GM15510 (cell line): ENCODE data around the gene SYTL3.

Source experiments
- POLR2A ChIP-seq: IDR thresholded peaks from 3 replicates; pipeline ENCODE4 v1.6.1; 2011; ENCODE audit warnings: borderline replicate concordance; ENCODE audit not compliant: insufficient read length; ENCODE audit errors: extremely low read depth

SYTL3 gene, protein sequence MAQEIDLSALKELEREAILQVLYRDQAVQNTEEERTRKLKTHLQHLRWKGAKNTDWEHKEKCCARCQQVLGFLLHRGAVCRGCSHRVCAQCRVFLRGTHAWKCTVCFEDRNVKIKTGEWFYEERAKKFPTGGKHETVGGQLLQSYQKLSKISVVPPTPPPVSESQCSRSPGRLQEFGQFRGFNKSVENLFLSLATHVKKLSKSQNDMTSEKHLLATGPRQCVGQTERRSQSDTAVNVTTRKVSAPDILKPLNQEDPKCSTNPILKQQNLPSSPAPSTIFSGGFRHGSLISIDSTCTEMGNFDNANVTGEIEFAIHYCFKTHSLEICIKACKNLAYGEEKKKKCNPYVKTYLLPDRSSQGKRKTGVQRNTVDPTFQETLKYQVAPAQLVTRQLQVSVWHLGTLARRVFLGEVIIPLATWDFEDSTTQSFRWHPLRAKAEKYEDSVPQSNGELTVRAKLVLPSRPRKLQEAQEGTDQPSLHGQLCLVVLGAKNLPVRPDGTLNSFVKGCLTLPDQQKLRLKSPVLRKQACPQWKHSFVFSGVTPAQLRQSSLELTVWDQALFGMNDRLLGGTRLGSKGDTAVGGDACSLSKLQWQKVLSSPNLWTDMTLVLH

GRCh38 chr6:158649289-158650143 lies at the start of gene SYTL3:
Gene SYTL3 (plus strand): TSS chr6:158650054. CDS start chr6:158663269, 13,215 bp downstream.
- TF ChIP-seq POLR2A, result no peak

GRCh38 chr6:158603261-158604047 lies 46.4 kb upstream of the SYTL3 start:
- TF ChIP-seq POLR2A, result no peak

- no peak for TF ChIP-seq POLR2A
Observed at GRCh38 chr6:158604048-158604406, 45.8 kb upstream of the SYTL3 start.

GRCh38 chr6:158605266-158605878 lies 44.5 kb upstream of the SYTL3 start:
- no peak for TF ChIP-seq POLR2A

GRCh38 chr6:158606935-158607334 lies 42.9 kb upstream of the SYTL3 start:
- no peak for TF ChIP-seq POLR2A

DNA sequence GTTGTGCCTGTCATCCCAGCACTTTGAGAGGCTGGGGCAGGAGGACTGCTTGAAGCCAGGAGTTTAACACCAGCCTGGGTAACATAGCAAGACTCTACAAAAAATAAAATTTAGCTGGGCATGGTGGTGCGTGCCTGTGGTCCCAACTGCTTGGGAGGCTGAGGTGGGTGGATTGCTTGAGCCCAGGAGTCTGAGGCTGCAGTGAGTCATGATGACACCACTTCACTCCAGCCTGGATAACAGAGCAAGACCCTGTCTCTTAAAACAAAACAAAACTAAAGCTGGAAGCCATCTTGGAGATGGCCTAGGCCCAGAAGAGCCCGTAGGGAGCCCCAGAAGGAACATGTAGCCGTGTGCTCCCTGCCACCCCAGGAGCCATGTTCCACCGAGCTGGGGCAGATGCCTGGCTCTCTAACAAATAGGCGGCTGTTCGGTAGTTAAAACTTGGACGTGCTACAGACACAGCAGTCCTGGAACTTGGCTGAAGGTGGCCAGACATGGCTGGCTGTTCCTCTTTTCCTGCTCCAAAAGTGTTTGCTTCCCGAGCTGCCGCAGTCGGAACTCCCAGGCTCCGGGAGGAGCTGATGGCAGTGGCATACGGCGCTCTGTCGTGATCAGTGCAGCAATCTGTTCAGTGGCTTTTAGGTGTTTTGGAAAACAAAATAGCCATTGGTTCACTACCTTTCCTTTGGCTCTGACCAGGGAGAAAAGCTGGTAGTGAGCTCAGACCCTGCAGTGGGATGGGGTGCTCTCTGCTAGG lies 42.3 kb upstream of the SYTL3 start:
- no peak for TF ChIP-seq POLR2A

- TF ChIP-seq POLR2A, result no peak
Observed at GRCh38 chr6:158608221-158608620, 41.6 kb upstream of the SYTL3 start.

GRCh38 chr6:158609455-158610155 lies 40.2 kb upstream of the SYTL3 start:
- TF ChIP-seq POLR2A, result no peak

- no peak for TF ChIP-seq POLR2A
Observed at GRCh38 chr6:158610319-158610968, 39.4 kb upstream of the SYTL3 start.

DNA sequence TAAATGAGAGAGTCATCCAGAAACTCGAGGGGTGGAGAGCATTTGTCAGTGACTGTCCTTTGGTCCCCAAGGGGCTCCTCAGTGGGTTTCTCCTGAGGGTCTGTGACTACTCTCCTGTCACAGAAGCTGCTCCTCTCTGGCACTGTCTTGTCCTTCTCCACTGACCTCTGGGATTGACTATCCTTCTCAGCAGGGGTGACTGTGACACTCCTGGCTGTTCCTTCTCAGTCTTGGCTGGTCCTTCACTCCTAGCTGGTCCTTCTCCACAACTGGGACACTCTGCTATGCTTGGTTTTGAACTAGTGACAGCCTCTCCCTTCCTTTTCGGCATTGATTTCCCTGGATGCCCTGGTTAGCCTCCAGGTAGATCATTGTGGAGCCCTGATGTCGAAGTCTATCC lies 38.8 kb upstream of the SYTL3 start:
- no peak for TF ChIP-seq POLR2A

- no peak for TF ChIP-seq POLR2A
Observed at GRCh38 chr6:158611541-158612370, 38.1 kb upstream of the SYTL3 start.
